ENCODE measurements around the gene IGF2. TPM values are rescaled to one million over a fixed set of nuclear protein-coding genes. Genes with fewer than 3 reads are reported as not detected.

The IGF2 gene, protein sequence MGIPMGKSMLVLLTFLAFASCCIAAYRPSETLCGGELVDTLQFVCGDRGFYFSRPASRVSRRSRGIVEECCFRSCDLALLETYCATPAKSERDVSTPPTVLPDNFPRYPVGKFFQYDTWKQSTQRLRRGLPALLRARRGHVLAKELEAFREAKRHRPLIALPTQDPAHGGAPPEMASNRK
- not detected for total RNA-seq
- not detected for polyA plus RNA-seq (2013, experiment 1 of 2)
- polyA plus RNA-seq (2013, experiment 2 of 2), result 75.3 TPM
- total RNA-seq, result 0 to 8.7 (median 0) reads per million in 172 experiments

- no peaks in the 10 kb centered on the region for H3K36me3 ChIP-seq (ENCODE audit: insufficient read depth, low read length)
- H3K27ac Mint-ChIP-seq, result no peak within 1 kb of the TSS
- H3K9me3 Mint-ChIP-seq, result no peaks in the 10 kb centered on the region
- peaks cover 18% of the 10 kb centered on the region for H3K4me1 Mint-ChIP-seq (ENCODE audit: low read depth)
- DNase-seq, result peak in 1 of 14 experiments; percentile 35
- H3K9me3 ChIP-seq (ENCODE audit: control insufficient read depth in 1 of 2, insufficient read depth in 1 of 2, low read length in 2 of 2), result peaks cover 0 to 9% of the 10 kb centered on the region in 2 experiments
- peaks cover 65% of the 10 kb centered on the region for H3K27me3 Mint-ChIP-seq
- H3K4me3 Mint-ChIP-seq, result peak within 1 kb of the TSS; percentile 77
- ChIA-PET POLR2A (no interaction called here), CTCF (interaction anchor here (1.5 kb wide), 1 partner anchor 13 kb away, joined by 8 read pairs; no protein-coding TSS in a partner anchor)
- peaks cover 48 to 76% of the 10 kb centered on the region in 2 experiments for H3K27me3 ChIP-seq (ENCODE audit: control insufficient read depth in 1 of 2, insufficient read depth in 2 of 2, low read length in 2 of 2)
- ATAC-seq (ENCODE audit: poor library complexity), result peak; percentile 24
- H3K36me3 Mint-ChIP-seq (ENCODE audit: low read depth), result no peaks in the 10 kb centered on the region
- H3K4me1 ChIP-seq (ENCODE audit: insufficient read depth, low read length), result peaks cover 19% of the 10 kb centered on the region
- intact Hi-C loops (cut with DNase I, micrococcal nuclease), result no loop called here
- no peak within 1 kb of the TSS for H3K27ac ChIP-seq (ENCODE audit: low read depth in 1 of 2, low read length in 2 of 2)
- no peak for TF ChIP-seq CTCF (IDR thresholded peaks at IDR 0.05)
- H3K4me3 ChIP-seq (ENCODE audit: low read length), result peak within 1 kb of the TSS; percentile 26
Observed at GRCh38 chr11:2139123-2139521, at the start of gene IGF2. IGF2 (minus strand) TSS chr11:2139389; CDS start chr11:2135523, 3,866 bp downstream.

- Mint-ChIP-seq H3K4me1 (ENCODE audit: low read depth) (no peaks in the 10 kb centered on the region), H3K36me3 (ENCODE audit: low read depth) (no peaks in the 10 kb centered on the region), H3K27ac (no peak overlapping the region), H3K4me3 (no peak overlapping the region), H3K9me3 (no peaks in the 10 kb centered on the region), H3K27me3 (peaks cover 21% of the 10 kb centered on the region)
- ATAC-seq (ENCODE audit: poor library complexity), result no peak
- no peaks in the 10 kb centered on the region for H3K9me3 ChIP-seq (ENCODE audit: control insufficient read depth in 1 of 2, insufficient read depth in 1 of 2, low read length in 2 of 2)
- peaks cover 3 to 5% of the 10 kb centered on the region in 2 experiments for H3K27me3 ChIP-seq (ENCODE audit: control insufficient read depth in 1 of 2, insufficient read depth in 2 of 2, low read length in 2 of 2)
- no peak for DNase-seq
- H3K4me3 ChIP-seq (ENCODE audit: low read length), result no peak overlapping the region
- no peaks in the 10 kb centered on the region for H3K36me3 ChIP-seq (ENCODE audit: insufficient read depth, low read length)
- no peak for TF ChIP-seq CTCF (IDR thresholded peaks at IDR 0.05)
- POLR2A ChIA-PET, result no interaction called here
- H3K4me1 ChIP-seq (ENCODE audit: insufficient read depth, low read length), result peaks cover 10% of the 10 kb centered on the region
- intact Hi-C loops (cut with DNase I, micrococcal nuclease), result no loop called here
- H3K27ac ChIP-seq (ENCODE audit: low read depth in 1 of 2, low read length in 2 of 2), result no peak overlapping the region
- CTCF ChIA-PET, result no interaction called here
Observed at GRCh38 chr11:2188745-2189144, 49.6 kb upstream of the IGF2 start.

- Histone ChIP-seq H3K4me1 (ENCODE audit: insufficient read depth, low read length) (peaks cover 10% of the 10 kb centered on the region), H3K27me3 (ENCODE audit: control insufficient read depth in 1 of 2, insufficient read depth in 2 of 2, low read length in 2 of 2) (peaks cover 3 to 5% of the 10 kb centered on the region in 2 experiments), H3K4me3 (ENCODE audit: low read length) (no peak overlapping the region), H3K36me3 (ENCODE audit: insufficient read depth, low read length) (no peaks in the 10 kb centered on the region), H3K27ac (ENCODE audit: low read depth in 1 of 2, low read length in 2 of 2) (no peak overlapping the region), H3K9me3 (ENCODE audit: control insufficient read depth in 1 of 2, insufficient read depth in 1 of 2, low read length in 2 of 2) (no peaks in the 10 kb centered on the region)
- no peaks in the 10 kb centered on the region for H3K9me3 Mint-ChIP-seq
- ATAC-seq (ENCODE audit: poor library complexity) (no peak), DNase-seq (no peak)
- intact Hi-C loops (cut with DNase I, micrococcal nuclease), result no loop called here
- no peak for TF ChIP-seq CTCF (IDR thresholded peaks at IDR 0.05)
- no peaks in the 10 kb centered on the region for H3K4me1 Mint-ChIP-seq (ENCODE audit: low read depth)
- H3K4me3 Mint-ChIP-seq, result no peak overlapping the region
- no peak overlapping the region for H3K27ac Mint-ChIP-seq
- POLR2A ChIA-PET, result no interaction called here
- peaks cover 21% of the 10 kb centered on the region for H3K27me3 Mint-ChIP-seq
- CTCF ChIA-PET, result interaction anchor here (2.8 kb wide), 1 partner anchor 233 kb away, joined by 12 read pairs; no protein-coding TSS in a partner anchor
- H3K36me3 Mint-ChIP-seq (ENCODE audit: low read depth), result no peaks in the 10 kb centered on the region
Observed at GRCh38 chr11:2187280-2187707, 48.1 kb upstream of the IGF2 start.
